ENCODE data around the gene GALNT17.

The GALNT17 gene

GRCh38 chr7:71682841-71683781, 551.2 kb downstream of the GALNT17 start:
- TF ChIP-seq POLR2A (IDR thresholded peaks at IDR 0.05; ENCODE audit: low read length), result no peak
- no peak for TF ChIP-seq GATA1 (IDR thresholded peaks at IDR 0.05; ENCODE audit: low read depth, low read length)
- DNase-seq, result no peak

DNA sequence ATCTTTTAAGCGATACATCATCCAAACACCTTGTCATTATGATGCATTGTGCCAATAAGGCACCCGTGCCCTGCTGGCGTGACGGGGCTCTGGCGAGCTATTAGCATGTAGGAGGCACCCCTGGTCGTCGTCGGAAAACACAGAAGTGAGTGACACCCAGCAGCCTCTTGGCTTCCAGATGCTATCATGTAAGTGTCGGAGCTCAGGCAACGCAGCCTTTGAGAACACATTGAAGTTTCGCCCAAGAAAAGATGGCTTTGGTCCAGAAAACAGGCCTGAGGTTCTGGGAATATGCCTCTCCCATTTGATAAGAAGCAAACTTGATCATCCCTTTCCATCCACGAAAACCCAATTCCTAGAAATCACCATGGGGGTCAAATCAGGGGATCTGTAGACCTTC, 555.3 kb downstream of the GALNT17 start:
- TF ChIP-seq POLR2A (IDR thresholded peaks at IDR 0.05; ENCODE audit: low read length) (no peak), GATA1 (IDR thresholded peaks at IDR 0.05; ENCODE audit: low read depth, low read length) (no peak)
- no peak for DNase-seq

- TF ChIP-seq GATA1 (IDR thresholded peaks at IDR 0.05; ENCODE audit: low read depth, low read length) (no peak), POLR2A (IDR thresholded peaks at IDR 0.05; ENCODE audit: low read length) (no peak)
- DNase-seq, result no peak
These were observed 556.1 kb downstream of the GALNT17 start for GRCh38 chr7:71687831-71688599.

- no peak for DNase-seq
- TF ChIP-seq POLR2A (IDR thresholded peaks at IDR 0.05; ENCODE audit: low read length) (no peak), GATA1 (IDR thresholded peaks at IDR 0.05; ENCODE audit: low read depth, low read length) (no peak)
These were observed 559.6 kb downstream of the GALNT17 start for GRCh38 chr7:71691538-71691937.

DNA sequence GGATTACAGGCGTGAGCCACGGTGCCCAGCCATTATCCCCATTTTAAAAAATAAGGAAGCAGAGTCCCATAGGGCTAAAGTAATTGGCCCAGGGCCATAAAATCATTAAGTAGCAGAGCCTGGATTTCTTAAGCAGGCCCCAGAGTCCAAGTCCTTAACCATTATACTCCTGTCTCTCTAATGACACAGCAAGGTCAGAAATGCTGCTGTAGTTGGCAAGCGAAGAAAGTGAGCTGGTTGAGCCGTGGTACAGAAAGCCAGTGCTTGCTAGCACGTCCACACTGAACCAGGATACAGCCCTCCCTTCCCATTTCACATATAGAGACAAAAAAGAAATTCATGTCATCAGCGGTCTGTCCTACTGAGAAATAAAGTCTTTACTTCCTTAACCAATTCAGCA, 562.7 kb downstream of the GALNT17 start:
- no peak for DNase-seq
- TF ChIP-seq GATA1 (IDR thresholded peaks at IDR 0.05; ENCODE audit: low read depth, low read length) (no peak), POLR2A (IDR thresholded peaks at IDR 0.05; ENCODE audit: low read length) (no peak)

GRCh38 chr7:71695186-71695585, 563.2 kb downstream of the GALNT17 start:
- TF ChIP-seq GATA1 (IDR thresholded peaks at IDR 0.05; ENCODE audit: low read depth, low read length) (no peak), POLR2A (IDR thresholded peaks at IDR 0.05; ENCODE audit: low read length) (no peak)
- no peak for DNase-seq

GRCh38 chr7:71696511-71696910, 564.6 kb downstream of the GALNT17 start:
- no peak for TF ChIP-seq GATA1 (IDR thresholded peaks at IDR 0.05; ENCODE audit: low read depth, low read length)
- no peak for DNase-seq

GRCh38 chr7:71697400-71697799, 565.5 kb downstream of the GALNT17 start:
- DNase-seq, result no peak
- TF ChIP-seq POLR2A (IDR thresholded peaks at IDR 0.05; ENCODE audit: low read length) (no peak), GATA1 (IDR thresholded peaks at IDR 0.05; ENCODE audit: low read depth, low read length) (no peak)

DNA sequence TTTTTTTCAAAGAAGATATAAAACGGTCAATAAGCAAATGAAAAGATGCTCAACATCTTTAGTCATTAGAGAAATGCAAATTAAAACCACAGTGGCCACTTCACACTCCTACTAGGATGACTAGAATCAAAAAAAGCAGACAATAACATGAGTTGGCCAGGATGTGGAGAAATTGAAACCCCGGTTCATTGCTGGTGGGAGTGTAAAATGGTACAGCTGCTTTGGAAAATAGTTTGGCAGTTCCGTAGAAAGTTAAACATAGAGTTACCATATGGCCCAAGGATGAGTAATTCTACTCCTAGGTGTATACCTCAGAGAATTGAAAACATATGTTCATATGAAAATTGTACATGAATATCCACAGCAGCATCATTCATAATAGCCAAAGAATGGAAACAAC, 573.3 kb downstream of the GALNT17 start:
- DNase-seq, result no peak
- TF ChIP-seq GATA1 (IDR thresholded peaks at IDR 0.05; ENCODE audit: low read depth, low read length), result no peak
- TF ChIP-seq POLR2A (IDR thresholded peaks at IDR 0.05; ENCODE audit: low read length), result no peak

- TF ChIP-seq GATA1 (IDR thresholded peaks at IDR 0.05; ENCODE audit: low read depth, low read length) (no peak), POLR2A (IDR thresholded peaks at IDR 0.05; ENCODE audit: low read length) (no peak)
- DNase-seq, result no peak
These were observed 574.1 kb downstream of the GALNT17 start for GRCh38 chr7:71705901-71706596.

- DNase-seq, result no peak
- TF ChIP-seq GATA1 (IDR thresholded peaks at IDR 0.05; ENCODE audit: low read depth, low read length) (no peak), POLR2A (IDR thresholded peaks at IDR 0.05; ENCODE audit: low read length) (no peak)
These were observed 574.6 kb downstream of the GALNT17 start for GRCh38 chr7:71706597-71706975.

GRCh38 chr7:71707041-71707440, 575.1 kb downstream of the GALNT17 start:
- TF ChIP-seq GATA1 (IDR thresholded peaks at IDR 0.05; ENCODE audit: low read depth, low read length) (no peak), POLR2A (IDR thresholded peaks at IDR 0.05; ENCODE audit: low read length) (no peak)
- no peak for DNase-seq

- DNase-seq, result no peak
- no peak for TF ChIP-seq POLR2A (IDR thresholded peaks at IDR 0.05; ENCODE audit: low read length)
- TF ChIP-seq GATA1 (IDR thresholded peaks at IDR 0.05; ENCODE audit: low read depth, low read length), result no peak
These were observed 576.8 kb downstream of the GALNT17 start for GRCh38 chr7:71708710-71709109.

DNA sequence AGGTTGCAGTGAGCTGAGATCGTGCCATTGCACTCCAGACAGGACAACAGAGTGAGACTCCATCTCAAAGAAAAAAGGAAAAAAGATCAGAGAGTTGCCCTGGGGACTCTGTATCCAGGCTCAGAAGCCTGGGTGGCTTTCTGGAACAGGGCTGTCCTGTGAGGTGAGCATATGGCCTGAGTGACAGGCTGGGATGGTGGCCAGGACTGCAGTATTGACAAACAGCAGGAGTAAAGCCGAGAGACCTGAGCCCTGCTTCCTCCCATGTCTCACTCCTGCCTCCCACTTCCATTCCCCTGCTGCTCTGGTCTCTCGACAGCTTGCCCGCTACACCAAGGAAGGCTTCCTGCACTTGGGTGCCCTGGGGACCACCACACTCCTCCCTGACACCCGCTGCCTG, 578.5 kb downstream of the GALNT17 start:
- TF ChIP-seq GATA1 (IDR thresholded peaks at IDR 0.05; ENCODE audit: low read depth, low read length) (no peak), POLR2A (IDR thresholded peaks at IDR 0.05; ENCODE audit: low read length) (no peak)
- no peak for DNase-seq

All from erythroblast (primary cell).